Nephron progenitor cell (in vitro differentiated cells): ENCODE results near the gene ANXA11.

Experiments
- DNase-seq: peaks from one replicate; pipeline ENCODE4 v3.0.0; 2021
- H3K27ac Mint-ChIP-seq: 2 replicates; pipeline ENCODE4 v1.8.0; 2021; ENCODE audit warnings: mild to moderate bottlenecking, moderate library complexity, mixed read lengths
- H3K27me3 Mint-ChIP-seq: 2 replicates; pipeline ENCODE4 v1.8.0; 2021; ENCODE audit warnings: mild to moderate bottlenecking, low read depth, mixed read lengths; ENCODE audit not compliant: poor library complexity
- H3K36me3 Mint-ChIP-seq: 2 replicates; pipeline ENCODE4 v1.8.0; 2021; ENCODE audit warnings: low read depth, mixed read lengths
- H3K4me1 Mint-ChIP-seq: 2 replicates; pipeline ENCODE4 v1.8.0; 2021; ENCODE audit warnings: mixed read lengths
- H3K4me3 Mint-ChIP-seq: 2 replicates; pipeline ENCODE4 v1.8.0; 2021; ENCODE audit warnings: mild to moderate bottlenecking, moderate library complexity, mixed read lengths
- H3K9me3 Mint-ChIP-seq: 2 replicates; pipeline ENCODE4 v1.8.0; 2021; ENCODE audit warnings: mild to moderate bottlenecking, moderate library complexity, mixed read lengths
- CTCF ChIP-seq: fragments of 200-600 bp; sonication (generic); IDR thresholded peaks from 2 replicates; pipeline ENCODE4 v1.5.0; 2021; ENCODE audit warnings: antibody characterized with exemption

ANXA11 gene

GRCh38 chr10:80196950-80197315 lies 8.4 kb downstream of the ANXA11 start:
- no peak for TF ChIP-seq CTCF
- Mint-ChIP-seq H3K27ac (no peak overlapping the region), H3K4me1 (peaks cover 3% of the 10 kb centered on the region), H3K4me3 (no peak overlapping the region), H3K36me3 (peaks cover 10% of the 10 kb centered on the region), H3K9me3 (peaks cover 9% of the 10 kb centered on the region), H3K27me3 (peaks cover 9% of the 10 kb centered on the region)
- DNase-seq = no peak

GRCh38 chr10:80196270-80196949 lies 8.9 kb downstream of the ANXA11 start:
- Mint-ChIP-seq H3K27ac (no peak overlapping the region), H3K4me1 (no peaks in the 10 kb centered on the region), H3K36me3 (peaks cover 10% of the 10 kb centered on the region), H3K27me3 (peaks cover 9% of the 10 kb centered on the region), H3K4me3 (no peak overlapping the region), H3K9me3 (peaks cover 10% of the 10 kb centered on the region)
- no peak for DNase-seq
- TF ChIP-seq CTCF = no peak

GRCh38 chr10:80195046-80195574 lies 10.2 kb downstream of the ANXA11 start:
- H3K36me3 Mint-ChIP-seq = peaks cover 10% of the 10 kb centered on the region
- no peak for DNase-seq
- H3K27ac Mint-ChIP-seq = no peak overlapping the region
- H3K4me3 Mint-ChIP-seq = no peak overlapping the region
- no peaks in the 10 kb centered on the region for H3K4me1 Mint-ChIP-seq
- H3K9me3 Mint-ChIP-seq = peaks cover 10% of the 10 kb centered on the region
- TF ChIP-seq CTCF = no peak
- peaks cover 6% of the 10 kb centered on the region for H3K27me3 Mint-ChIP-seq

- Mint-ChIP-seq H3K4me1 (no peaks in the 10 kb centered on the region), H3K27me3 (peaks cover 6% of the 10 kb centered on the region), H3K36me3 (peaks cover 10% of the 10 kb centered on the region), H3K9me3 (peaks cover 10% of the 10 kb centered on the region), H3K4me3 (no peak overlapping the region), H3K27ac (no peak overlapping the region)
- DNase-seq = no peak
- no peak for TF ChIP-seq CTCF
Measured at GRCh38 chr10:80194373-80195045, 10.8 kb downstream of the ANXA11 start.

GRCh38 chr10:80192553-80192952 lies 12.8 kb downstream of the ANXA11 start:
- H3K4me1 Mint-ChIP-seq = peaks cover 13% of the 10 kb centered on the region
- H3K4me3 Mint-ChIP-seq = no peak overlapping the region
- H3K9me3 Mint-ChIP-seq = peaks cover 10% of the 10 kb centered on the region
- H3K36me3 Mint-ChIP-seq = peaks cover 10% of the 10 kb centered on the region
- H3K27me3 Mint-ChIP-seq = peaks cover 5% of the 10 kb centered on the region
- no peak for DNase-seq
- no peak overlapping the region for H3K27ac Mint-ChIP-seq
- TF ChIP-seq CTCF = no peak
